Mammary epithelial cell (primary cell): ENCODE results near the gene SASH3.

Experiments used
- EZH2 ChIP-seq: IDR thresholded peaks from 2 replicates; pipeline ENCODE4 v1.6.1; 2012; ENCODE audit warnings: low read length, inconsistent platforms, borderline replicate concordance
- TF ChIP-seq, protein P1 (sequence below), 2 donors: IDR thresholded peaks in 1 of 2; conservative IDR thresholded peaks in 1 of 2; 2 replicates each; pipeline ENCODE4 v1.5.1; 2011 to 2012; ENCODE audit warnings: inconsistent platforms in 2 of 2, low read length in 2 of 2, mild to moderate bottlenecking in 2 of 2, control low read depth in 1 of 2, low read depth in 1 of 2; ENCODE audit not compliant: insufficient read depth in 1 of 2; ENCODE audit errors: extremely low read depth in 1 of 2

DNA sequence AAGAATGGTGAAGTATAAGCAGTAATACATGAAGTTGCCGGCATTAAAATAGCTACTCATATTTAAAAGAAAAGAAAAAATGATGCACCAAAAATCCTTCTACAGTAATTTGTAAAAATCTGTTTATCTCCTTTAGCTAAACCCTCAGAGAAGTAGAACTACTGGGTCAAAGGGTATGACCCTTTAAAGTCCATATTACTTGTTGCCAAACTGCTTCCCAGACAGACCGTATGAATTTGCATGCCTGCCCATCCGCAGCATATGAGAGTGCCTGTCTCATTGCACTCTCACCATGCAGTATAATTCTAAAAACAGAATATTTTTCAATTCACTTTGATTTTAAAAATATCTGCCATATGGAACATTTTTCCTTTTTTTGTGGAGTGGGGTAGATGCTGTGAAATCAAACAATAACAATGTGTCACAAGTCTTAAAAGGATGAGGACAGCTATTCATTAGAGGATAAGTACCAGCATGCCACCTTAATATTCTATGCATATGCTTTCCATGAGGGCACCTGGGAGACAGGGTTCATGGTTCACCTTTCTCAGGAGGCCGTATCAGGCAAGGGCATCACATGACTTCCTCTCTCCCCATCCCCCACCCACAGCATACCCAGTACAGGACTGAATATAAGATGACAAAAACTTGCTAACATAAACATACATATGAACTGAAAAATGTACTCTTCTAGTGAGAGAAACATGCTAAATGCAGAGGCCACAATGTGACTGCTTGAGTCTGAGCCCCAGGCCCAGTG is 46.2 kb downstream of the SASH3 start:
- no peak for TF ChIP-seq EZH2
- TF ChIP-seq, protein P1, sequence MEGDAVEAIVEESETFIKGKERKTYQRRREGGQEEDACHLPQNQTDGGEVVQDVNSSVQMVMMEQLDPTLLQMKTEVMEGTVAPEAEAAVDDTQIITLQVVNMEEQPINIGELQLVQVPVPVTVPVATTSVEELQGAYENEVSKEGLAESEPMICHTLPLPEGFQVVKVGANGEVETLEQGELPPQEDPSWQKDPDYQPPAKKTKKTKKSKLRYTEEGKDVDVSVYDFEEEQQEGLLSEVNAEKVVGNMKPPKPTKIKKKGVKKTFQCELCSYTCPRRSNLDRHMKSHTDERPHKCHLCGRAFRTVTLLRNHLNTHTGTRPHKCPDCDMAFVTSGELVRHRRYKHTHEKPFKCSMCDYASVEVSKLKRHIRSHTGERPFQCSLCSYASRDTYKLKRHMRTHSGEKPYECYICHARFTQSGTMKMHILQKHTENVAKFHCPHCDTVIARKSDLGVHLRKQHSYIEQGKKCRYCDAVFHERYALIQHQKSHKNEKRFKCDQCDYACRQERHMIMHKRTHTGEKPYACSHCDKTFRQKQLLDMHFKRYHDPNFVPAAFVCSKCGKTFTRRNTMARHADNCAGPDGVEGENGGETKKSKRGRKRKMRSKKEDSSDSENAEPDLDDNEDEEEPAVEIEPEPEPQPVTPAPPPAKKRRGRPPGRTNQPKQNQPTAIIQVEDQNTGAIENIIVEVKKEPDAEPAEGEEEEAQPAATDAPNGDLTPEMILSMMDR (conservative IDR thresholded peaks at IDR 0.05 in 1 of 2, IDR thresholded peaks at IDR 0.05 in 1 of 2; ENCODE audit: extremely low read depth in 1 of 2, insufficient read depth in 1 of 2, low read depth in 1 of 2, low read length in 2 of 2): no peak
